ENCODE measurements around the gene USP33.
"Not testable (repeated sequence)": the region's sequence is repeated elsewhere in the genome, so short reads cannot be mapped to it uniquely, and the experiment has no call there.

USP33 gene

GRCh38 chr1:77732090-77732489 lies 27.6 kb downstream of the USP33 start:
- DNase-seq = no peak

- no peak for DNase-seq
These were observed 33.9 kb downstream of the USP33 start for GRCh38 chr1:77725706-77726105.

GRCh38 chr1:77718181-77718580 lies 41.5 kb downstream of the USP33 start:
- DNase-seq = no peak

GRCh38 chr1:77716065-77716464 lies 43.6 kb downstream of the USP33 start:
- no peak for DNase-seq

- no peak for DNase-seq
These were observed 49.9 kb downstream of the USP33 start for GRCh38 chr1:77709727-77710126.

GRCh38 chr1:77706321-77706720 lies 53.3 kb downstream of the USP33 start:
- DNase-seq = no peak

GRCh38 chr1:77704736-77705135 lies 54.9 kb downstream of the USP33 start:
- DNase-seq = no peak

- not testable (repeated sequence) for DNase-seq
These were observed 60.0 kb downstream of the USP33 start for GRCh38 chr1:77699673-77700072.

- DNase-seq = no peak
These were observed 62.2 kb downstream of the USP33 start for GRCh38 chr1:77697441-77697840.

- no peak for DNase-seq
These were observed 70.7 kb downstream of the USP33 start for GRCh38 chr1:77688939-77689338.

GRCh38 chr1:77687519-77687906 lies 72.1 kb downstream of the USP33 start:
- DNase-seq = peak; percentile 7

- no peak for DNase-seq
These were observed 72.7 kb downstream of the USP33 start for GRCh38 chr1:77686796-77687518.

GRCh38 chr1:77683160-77684148 lies 76.2 kb downstream of the USP33 start:
- DNase-seq = peak; percentile 93

- peak; percentile 94 for DNase-seq
These were observed 77.0 kb downstream of the USP33 start, which contains the start of gene ZZZ3 for GRCh38 chr1:77682460-77683159. Gene ZZZ3, minus strand, starts transcription at chr1:77682658. Its CDS starts 49,304 bp downstream, at chr1:77633354.

- no peak for DNase-seq
These were observed 79.5 kb downstream of the USP33 start for GRCh38 chr1:77680173-77680572.

- no peak for DNase-seq
These were observed 80.7 kb downstream of the USP33 start for GRCh38 chr1:77678660-77679610.

- DNase-seq = not testable (repeated sequence)
These were observed 84.8 kb downstream of the USP33 start for GRCh38 chr1:77674807-77675206.

GRCh38 chr1:77673716-77674355 lies 85.8 kb downstream of the USP33 start:
- DNase-seq = no peak

- DNase-seq = no peak
These were observed 86.6 kb downstream of the USP33 start for GRCh38 chr1:77673030-77673429.

- DNase-seq = no peak
These were observed 87.3 kb downstream of the USP33 start for GRCh38 chr1:77672374-77672773.

- no peak for DNase-seq
These were observed 87.8 kb downstream of the USP33 start for GRCh38 chr1:77671836-77672235.
